Neural progenitor cell (in vitro differentiated cells): Measurements from ENCODE around the gene PTGDR2.

Source experiments
- CTCF ChIP-seq: fragments of 200-600 bp; sonication (generic); IDR thresholded peaks from 2 replicates; pipeline ENCODE4 v1.5.1; 2017; ENCODE audit warnings: antibody characterized with exemption, mild to moderate bottlenecking
- EZH2 ChIP-seq: fragments of 200-600 bp; sonication (generic); IDR thresholded peaks from 2 replicates; pipeline ENCODE4 v1.6.1; 2017; ENCODE audit warnings: antibody characterized with exemption, mild to moderate bottlenecking, moderate library complexity
- EZH2phosphoT487 ChIP-seq: fragments of 200-600 bp; sonication (generic); IDR thresholded peaks from 2 replicates; pipeline ENCODE4 v1.6.1; 2017; ENCODE audit warnings: antibody characterized with exemption

GRCh38 chr11:60868682-60869450, 13.1 kb upstream of the PTGDR2 start:
- TF ChIP-seq CTCF (no peak), EZH2 (no peak), EZH2phosphoT487 (no peak)
